ENCODE data around the gene ZFHX3. TPM values are rescaled to one million over a fixed set of nuclear protein-coding genes. Genes with fewer than 3 reads are reported as not detected.

The ZFHX3 gene
- total and polyA plus RNA-seq, 9 of the 15 experiments (the other 6 are each of a cell fraction or from before 2014, with no cell fraction given): 0.01 to 0.23 (median 0.06) TPM; not detected in 4

GRCh38 chr16:72884573-72884972, 163.4 kb downstream of the ZFHX3 start:
- no peak for TF ChIP-seq KDM1A (IDR thresholded peaks at IDR 0.05)
- TF ChIP-seq, protein P1, sequence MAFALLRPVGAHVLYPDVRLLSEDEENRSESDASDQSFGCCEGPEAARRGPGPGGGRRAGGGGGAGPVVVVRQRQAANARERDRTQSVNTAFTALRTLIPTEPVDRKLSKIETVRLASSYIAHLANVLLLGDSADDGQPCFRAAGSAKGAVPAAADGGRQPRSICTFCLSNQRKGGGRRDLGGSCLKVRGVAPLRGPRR (CRISPR knock-in tag; IDR thresholded peaks at IDR 0.05): no peak
- no peak for TF ChIP-seq MYNN (IDR thresholded peaks at IDR 0.05)
- TF ChIP-seq MYNN (CRISPR knock-in tag; IDR thresholded peaks at IDR 0.05): no peak
- TF ChIP-seq ZBTB9 (CRISPR knock-in tag; IDR thresholded peaks at IDR 0.05): no peak
- no peak for TF ChIP-seq MYC (IDR thresholded peaks at IDR 0.05; ENCODE audit: low read depth, low read length)
- TF ChIP-seq MYC (CRISPR knock-in tag; IDR thresholded peaks at IDR 0.05; ENCODE audit: borderline replicate concordance, low read depth): no peak
- no peaks in the 10 kb centered on the region for H3K79me2 ChIP-seq (ENCODE audit: control insufficient read depth, insufficient read depth, low read length)
- in situ Hi-C loops (cut with MboI): no loop called here
- intact Hi-C loops (cut with micrococcal nuclease): no loop called here
- H3K4me3 ChIP-seq: no peak overlapping the region
- POLR2A ChIA-PET: no interaction called here
- CTCF ChIA-PET (ENCODE audit: low intra/inter-chr PET ratio): no interaction called here
- H4K20me1 ChIP-seq (replicated peaks; ENCODE audit: control insufficient read depth, insufficient read depth, low read length): no peaks in the 10 kb centered on the region
- H3K27ac ChIP-seq (ENCODE audit: extremely low read depth, low read depth, low read length): no peak overlapping the region
- no peak for DNase-seq (ENCODE audit: extremely low read depth in 1 of 4, low spot score in 3 of 4)
- peaks cover 0 to 17% of the 10 kb centered on the region in 2 experiments; a peak in 3 of 5 replicates for H3K27me3 ChIP-seq (ENCODE audit: control insufficient read depth in 2 of 2, insufficient read depth in 2 of 2, low read length in 2 of 2)
- ATAC-seq: no peak
- H3K4me1 ChIP-seq (replicated peaks in 1 of 2; ENCODE audit: control insufficient read depth in 2 of 2, insufficient read depth in 2 of 2, low read length in 2 of 2): no peaks in the 10 kb centered on the region
- BruUV-seq (replicated peaks): no TSS peak
- H3K9me3 ChIP-seq (replicated peaks; ENCODE audit: control insufficient read depth, insufficient read depth, low read depth, low read length): no peaks in the 10 kb centered on the region
- no peak for FAIRE-seq
- no peak overlapping the region for H2AFZ ChIP-seq (ENCODE audit: low read depth, low read length)
- no peaks in the 10 kb centered on the region for H3K36me3 ChIP-seq (ENCODE audit: control insufficient read depth, insufficient read depth, low read length)
- no peaks in the 10 kb centered on the region for H3K9me1 ChIP-seq (ENCODE audit: control insufficient read depth, insufficient read depth, low read length)
- H3K4me2 ChIP-seq (ENCODE audit: insufficient read depth, low read length): no peak overlapping the region
- WGBS (ENCODE audit: insufficient coverage, low coverage, missing lambda C conversion rate): 0% methylated on average over 5 of the region's 5 CpGs
- no peak overlapping the region for H3K9ac ChIP-seq (ENCODE audit: insufficient read depth in 1 of 2, low read depth in 2 of 2, low read length in 2 of 2)

Measured in K562 (cell line).